ENCODE results near the gene SOX18.
A peak's percentile ranks its signal among the peaks of the same experiment; 100 is the strongest.

SOX18 gene

DNA sequence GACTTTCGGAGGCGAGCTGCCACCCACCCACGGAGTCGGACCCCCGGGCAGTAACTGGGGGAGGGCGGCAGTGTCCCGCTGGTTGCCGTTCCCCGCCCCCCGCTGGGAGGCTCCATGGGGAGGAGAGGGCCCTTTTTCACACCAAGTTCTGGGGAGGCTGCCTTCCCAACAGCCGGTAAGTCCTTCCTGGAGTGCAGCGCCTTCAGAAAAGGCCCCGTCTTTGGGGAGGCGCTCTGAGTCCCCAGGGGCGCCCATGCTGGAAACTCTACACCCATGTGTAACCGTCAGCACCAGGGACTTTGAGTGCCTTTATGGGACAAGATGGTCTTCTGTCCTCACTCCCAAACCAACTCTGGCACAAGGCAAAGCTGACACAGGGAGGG is 430 bp upstream of the SOX18 start:
- TF ChIP-seq YY1 (IDR thresholded peaks at IDR 0.05; ENCODE audit: low read depth) (no peak), EGR1 (IDR thresholded peaks at IDR 0.05) (no peak), CEBPB (IDR thresholded peaks at IDR 0.05) (no peak), CREB1 (IDR thresholded peaks at IDR 0.05; ENCODE audit: low read depth) (no peak), TCF12 (IDR thresholded peaks at IDR 0.05; ENCODE audit: low read depth) (no peak)
- TF ChIP-seq, protein P1, sequence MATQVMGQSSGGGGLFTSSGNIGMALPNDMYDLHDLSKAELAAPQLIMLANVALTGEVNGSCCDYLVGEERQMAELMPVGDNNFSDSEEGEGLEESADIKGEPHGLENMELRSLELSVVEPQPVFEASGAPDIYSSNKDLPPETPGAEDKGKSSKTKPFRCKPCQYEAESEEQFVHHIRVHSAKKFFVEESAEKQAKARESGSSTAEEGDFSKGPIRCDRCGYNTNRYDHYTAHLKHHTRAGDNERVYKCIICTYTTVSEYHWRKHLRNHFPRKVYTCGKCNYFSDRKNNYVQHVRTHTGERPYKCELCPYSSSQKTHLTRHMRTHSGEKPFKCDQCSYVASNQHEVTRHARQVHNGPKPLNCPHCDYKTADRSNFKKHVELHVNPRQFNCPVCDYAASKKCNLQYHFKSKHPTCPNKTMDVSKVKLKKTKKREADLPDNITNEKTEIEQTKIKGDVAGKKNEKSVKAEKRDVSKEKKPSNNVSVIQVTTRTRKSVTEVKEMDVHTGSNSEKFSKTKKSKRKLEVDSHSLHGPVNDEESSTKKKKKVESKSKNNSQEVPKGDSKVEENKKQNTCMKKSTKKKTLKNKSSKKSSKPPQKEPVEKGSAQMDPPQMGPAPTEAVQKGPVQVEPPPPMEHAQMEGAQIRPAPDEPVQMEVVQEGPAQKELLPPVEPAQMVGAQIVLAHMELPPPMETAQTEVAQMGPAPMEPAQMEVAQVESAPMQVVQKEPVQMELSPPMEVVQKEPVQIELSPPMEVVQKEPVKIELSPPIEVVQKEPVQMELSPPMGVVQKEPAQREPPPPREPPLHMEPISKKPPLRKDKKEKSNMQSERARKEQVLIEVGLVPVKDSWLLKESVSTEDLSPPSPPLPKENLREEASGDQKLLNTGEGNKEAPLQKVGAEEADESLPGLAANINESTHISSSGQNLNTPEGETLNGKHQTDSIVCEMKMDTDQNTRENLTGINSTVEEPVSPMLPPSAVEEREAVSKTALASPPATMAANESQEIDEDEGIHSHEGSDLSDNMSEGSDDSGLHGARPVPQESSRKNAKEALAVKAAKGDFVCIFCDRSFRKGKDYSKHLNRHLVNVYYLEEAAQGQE (IDR thresholded peaks at IDR 0.05; ENCODE audit: low read depth) = no peak

DNA sequence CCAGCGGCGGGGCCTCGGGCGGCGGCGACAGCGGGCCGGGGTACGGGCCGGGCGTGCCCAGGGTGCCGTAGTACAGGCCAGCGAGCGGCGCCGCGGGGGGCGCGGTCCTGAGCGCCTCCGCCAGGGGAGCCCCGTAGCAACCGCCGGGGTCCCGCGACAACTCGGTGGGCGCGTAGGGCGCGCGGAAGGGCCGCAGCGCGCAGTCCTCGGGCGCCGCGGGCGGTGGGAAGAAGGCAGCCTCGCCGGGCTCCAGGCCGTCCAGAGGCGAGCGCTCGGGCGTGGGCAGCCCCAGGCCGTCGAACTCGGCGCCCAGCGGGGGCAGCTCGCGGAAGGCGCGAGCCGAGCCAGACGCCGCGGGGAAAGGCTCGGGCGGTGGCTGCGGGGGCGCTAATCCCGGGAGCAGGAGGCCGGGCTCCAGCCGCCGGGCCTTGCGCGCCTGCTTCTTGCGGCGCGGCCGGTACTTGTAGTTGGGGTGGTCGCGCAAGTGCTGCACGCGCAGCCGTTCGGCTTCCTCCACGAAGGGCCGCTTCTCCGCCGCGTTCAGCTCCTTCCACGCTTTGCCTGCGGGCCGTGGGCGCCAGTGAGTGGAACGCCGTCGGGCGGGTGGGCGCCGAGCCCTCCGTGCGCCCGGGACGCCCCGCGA is 916 bp downstream of the SOX18 start:
- TF ChIP-seq EGR1 (IDR thresholded peaks at IDR 0.05) = no peak
- no peak for TF ChIP-seq FOXM1 (IDR thresholded peaks at IDR 0.05; ENCODE audit: borderline replicate concordance, low read depth)
- TF ChIP-seq, protein P1 (IDR thresholded peaks at IDR 0.05; ENCODE audit: low read depth) = no peak
- TF ChIP-seq ZBTB7A (IDR thresholded peaks at IDR 0.05; ENCODE audit: low read depth) = no peak
- no peak for TF ChIP-seq YY1 (IDR thresholded peaks at IDR 0.05; ENCODE audit: low read depth)
- no peak for TF ChIP-seq TAF1 (IDR thresholded peaks at IDR 0.05; ENCODE audit: low read depth)
- TF ChIP-seq EP300 (IDR thresholded peaks at IDR 0.05; ENCODE audit: borderline replicate concordance) = no peak

DNA sequence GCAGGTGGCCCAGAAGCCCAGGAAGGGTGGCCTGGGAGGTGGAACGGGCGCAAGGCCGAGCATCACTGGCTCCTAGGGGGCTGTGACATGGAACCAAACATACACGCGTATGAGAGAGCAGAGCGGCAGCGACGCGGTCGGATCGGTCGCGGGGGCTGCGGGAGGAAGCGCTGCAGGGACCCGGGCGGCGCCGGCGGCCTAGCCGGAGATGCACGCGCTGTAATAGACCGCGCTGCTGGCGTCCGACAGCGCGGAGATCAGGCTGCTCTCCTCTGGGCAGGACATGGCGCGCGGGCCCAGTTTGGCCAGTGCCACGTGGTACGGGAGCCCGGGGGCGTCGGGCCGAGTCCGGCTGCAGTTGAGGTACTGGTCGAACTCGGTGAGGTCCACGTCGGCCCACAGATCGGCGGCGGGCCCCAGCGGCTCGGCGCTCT is 1.5 kb downstream of the SOX18 start:
- TF ChIP-seq ZBTB7A (IDR thresholded peaks at IDR 0.05; ENCODE audit: low read depth) = no peak
- no peak for TF ChIP-seq TAF1 (IDR thresholded peaks at IDR 0.05; ENCODE audit: low read depth)
- no peak for TF ChIP-seq CREB1 (IDR thresholded peaks at IDR 0.05; ENCODE audit: low read depth)
- TF ChIP-seq, protein P2, sequence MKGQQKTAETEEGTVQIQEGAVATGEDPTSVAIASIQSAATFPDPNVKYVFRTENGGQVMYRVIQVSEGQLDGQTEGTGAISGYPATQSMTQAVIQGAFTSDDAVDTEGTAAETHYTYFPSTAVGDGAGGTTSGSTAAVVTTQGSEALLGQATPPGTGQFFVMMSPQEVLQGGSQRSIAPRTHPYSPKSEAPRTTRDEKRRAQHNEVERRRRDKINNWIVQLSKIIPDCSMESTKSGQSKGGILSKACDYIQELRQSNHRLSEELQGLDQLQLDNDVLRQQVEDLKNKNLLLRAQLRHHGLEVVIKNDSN (IDR thresholded peaks at IDR 0.05) = peak; percentile 45; the same call in 1 of the 2 replicates
- TF ChIP-seq, protein P3, sequence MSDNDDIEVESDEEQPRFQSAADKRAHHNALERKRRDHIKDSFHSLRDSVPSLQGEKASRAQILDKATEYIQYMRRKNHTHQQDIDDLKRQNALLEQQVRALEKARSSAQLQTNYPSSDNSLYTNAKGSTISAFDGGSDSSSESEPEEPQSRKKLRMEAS (IDR thresholded peaks at IDR 0.05) = 0 out of 2 replicates have a peak, but pooled peaks have one; percentile 18
- TF ChIP-seq, protein P1 (IDR thresholded peaks at IDR 0.05; ENCODE audit: low read depth) = no peak

- TF ChIP-seq, protein P1 (IDR thresholded peaks at IDR 0.05; ENCODE audit: low read depth) = no peak
- TF ChIP-seq RAD21 (IDR thresholded peaks at IDR 0.05; ENCODE audit: low read depth) (no peak), FOXM1 (IDR thresholded peaks at IDR 0.05; ENCODE audit: borderline replicate concordance, low read depth) (no peak), TAF1 (IDR thresholded peaks at IDR 0.05; ENCODE audit: low read depth) (no peak), YY1 (IDR thresholded peaks at IDR 0.05; ENCODE audit: low read depth) (no peak), TEAD4 (IDR thresholded peaks at IDR 0.05) (no peak), TCF12 (IDR thresholded peaks at IDR 0.05; ENCODE audit: low read depth) (no peak)
- TF ChIP-seq, protein P2 (IDR thresholded peaks at IDR 0.05) = no peak
These were observed 2.4 kb downstream of the SOX18 start for GRCh38 chr20:64047046-64047389.

Measured in Ishikawa (cell line).